Measurements from ENCODE around the gene LARGE2. TPM values are rescaled to one million over a fixed set of nuclear protein-coding genes. Genes with fewer than 3 reads are reported as not detected.

Gene LARGE2
- total and polyA plus RNA-seq, 2 of the 13 experiments (the other 11 are each of a cell fraction or from before 2014, with no cell fraction given): 8.5 to 21.6 TPM

- Histone ChIP-seq H3K4me1 (ENCODE audit: insufficient read depth, low read length) (peaks cover 29% of the 10 kb centered on the region), H3K79me2 (ENCODE audit: insufficient read depth, low read length) (no peaks in the 10 kb centered on the region), H3K36me3 (replicated peaks in 1 of 2; ENCODE audit: control insufficient read depth in 1 of 2, insufficient read depth in 2 of 2, low read length in 2 of 2) (peaks cover 6 to 28% of the 10 kb centered on the region in 2 experiments; a peak in 4 of 5 replicates), H2AFZ (ENCODE audit: low read length) (no peak overlapping the region), H3K4me3 (replicated peaks in 1 of 3; ENCODE audit: insufficient read depth in 1 of 3, low read depth in 2 of 3, low read length in 3 of 3) (no peak overlapping the region), H4K20me1 (ENCODE audit: insufficient read depth, low read length) (no peaks in the 10 kb centered on the region), H3K9ac (ENCODE audit: insufficient read depth, low read depth, low read length) (no peak overlapping the region), H3K9me3 (ENCODE audit: low read length) (no peaks in the 10 kb centered on the region), H3K27ac (ENCODE audit: extremely low read length, insufficient read depth, low read length) (no peak overlapping the region), H3K27me3 (ENCODE audit: control insufficient read depth in 1 of 2, insufficient read depth in 2 of 2, low read length in 2 of 2) (no peaks in the 10 kb centered on the region), H3K4me2 (ENCODE audit: low read depth, low read length) (no peak overlapping the region)
- TF ChIP-seq ATF2 (CRISPR knock-in tag; IDR thresholded peaks at IDR 0.05) (no peak), DDIT3 (CRISPR knock-in tag; IDR thresholded peaks at IDR 0.05) (no peak), ZNF101 (CRISPR knock-in tag; IDR thresholded peaks at IDR 0.05; ENCODE audit: borderline replicate concordance, low read depth) (no peak), CHD4 (IDR thresholded peaks at IDR 0.05; ENCODE audit: borderline replicate concordance, low read length) (no peak), PRMT3 (CRISPR knock-in tag; IDR thresholded peaks at IDR 0.05; ENCODE audit: borderline replicate concordance, low read depth) (no peak), ZNF691 (CRISPR knock-in tag; IDR thresholded peaks at IDR 0.05; ENCODE audit: borderline replicate concordance, low read depth) (no peak)
- DNase-seq (ENCODE audit: low spot score): no peak
- intact Hi-C loops (cut with micrococcal nuclease; ENCODE audit: unreplicated experiment) (no loop called here), in situ Hi-C loops (cut with HindIII; ENCODE audit: extremely low pct_ligation_motif_present, low pct_unique_long_range_greater_than_20kb) (no loop called here)
- ATAC-seq: no peak
- no peak for FAIRE-seq
- WGBS (ENCODE audit: low lambda C conversion rate): 97% methylated on average over 8 of the region's 8 CpGs
- CTCF ChIA-PET (ENCODE audit: low intra/inter-chr PET ratio, low total read pairs): no interaction called here
- POLR2A ChIA-PET: no interaction called here
- no TSS peak for BruUV-seq (replicated peaks)
These were observed 9.8 kb downstream of the LARGE2 start for GRCh38 chr11:45932217-45932616.

Data from HepG2 (cell line).